Measurements from ENCODE around the gene RXFP4. TPM values are rescaled to one million over a fixed set of nuclear protein-coding genes. Genes with fewer than 3 reads are reported as not detected.

Gene RXFP4
- total and polyA plus RNA-seq, 9 of the 15 experiments (the other 6 are each of a cell fraction or from before 2014, with no cell fraction given), result 0.64 TPM; not detected in 8

GRCh38 chr1:155910621-155911121, 30.8 kb upstream of the RXFP4 start (continued):
- peak; percentile 55; the same call in 1 of the 2 replicates for TF ChIP-seq ZNF584 (CRISPR knock-in tag; IDR thresholded peaks at IDR 0.05; ENCODE audit: low read depth)
- TF ChIP-seq, protein P1, sequence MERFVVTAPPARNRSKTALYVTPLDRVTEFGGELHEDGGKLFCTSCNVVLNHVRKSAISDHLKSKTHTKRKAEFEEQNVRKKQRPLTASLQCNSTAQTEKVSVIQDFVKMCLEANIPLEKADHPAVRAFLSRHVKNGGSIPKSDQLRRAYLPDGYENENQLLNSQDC (CRISPR knock-in tag; IDR thresholded peaks at IDR 0.05), result peak; percentile 34; the same call in 1 of the 2 replicates
- TF ChIP-seq CBFA2T2 (conservative IDR thresholded peaks at IDR 0.05), result peak; percentile 49
- TF ChIP-seq BCOR (IDR thresholded peaks at IDR 0.05), result no peak
- TF ChIP-seq ZNF175 (CRISPR knock-in tag; IDR thresholded peaks at IDR 0.05; ENCODE audit: low read depth), result no peak
- TF ChIP-seq, protein P2, sequence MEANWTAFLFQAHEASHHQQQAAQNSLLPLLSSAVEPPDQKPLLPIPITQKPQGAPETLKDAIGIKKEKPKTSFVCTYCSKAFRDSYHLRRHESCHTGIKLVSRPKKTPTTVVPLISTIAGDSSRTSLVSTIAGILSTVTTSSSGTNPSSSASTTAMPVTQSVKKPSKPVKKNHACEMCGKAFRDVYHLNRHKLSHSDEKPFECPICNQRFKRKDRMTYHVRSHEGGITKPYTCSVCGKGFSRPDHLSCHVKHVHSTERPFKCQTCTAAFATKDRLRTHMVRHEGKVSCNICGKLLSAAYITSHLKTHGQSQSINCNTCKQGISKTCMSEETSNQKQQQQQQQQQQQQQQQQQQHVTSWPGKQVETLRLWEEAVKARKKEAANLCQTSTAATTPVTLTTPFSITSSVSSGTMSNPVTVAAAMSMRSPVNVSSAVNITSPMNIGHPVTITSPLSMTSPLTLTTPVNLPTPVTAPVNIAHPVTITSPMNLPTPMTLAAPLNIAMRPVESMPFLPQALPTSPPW (CRISPR knock-in tag; IDR thresholded peaks at IDR 0.05), result peak; percentile 84; the same call in 1 of the 2 replicates
- peak; percentile 78 for TF ChIP-seq USF2 (CRISPR knock-in tag; IDR thresholded peaks at IDR 0.05)
- TF ChIP-seq POLR2AphosphoS5 (IDR thresholded peaks at IDR 0.05; ENCODE audit: control insufficient read depth, insufficient read depth, low read depth, low read length), result no peak
